Stimulated activated CD4-positive, alpha-beta T cell treated with anti-CD3 and anti-CD28 coated beads, Interleukin-15, amount 100 ng/mL, for 1 hour (primary cell): ENCODE measurements around the gene GNPDA1.

ENCODE experiments used
- DNase-seq, 2 donors: peaks; one replicate each; pipeline ENCODE4 v3.0.0-alpha.2; 2020; ENCODE audit warnings: low read depth in 1 of 2, low spot score in 1 of 2

Gene GNPDA1

DNA sequence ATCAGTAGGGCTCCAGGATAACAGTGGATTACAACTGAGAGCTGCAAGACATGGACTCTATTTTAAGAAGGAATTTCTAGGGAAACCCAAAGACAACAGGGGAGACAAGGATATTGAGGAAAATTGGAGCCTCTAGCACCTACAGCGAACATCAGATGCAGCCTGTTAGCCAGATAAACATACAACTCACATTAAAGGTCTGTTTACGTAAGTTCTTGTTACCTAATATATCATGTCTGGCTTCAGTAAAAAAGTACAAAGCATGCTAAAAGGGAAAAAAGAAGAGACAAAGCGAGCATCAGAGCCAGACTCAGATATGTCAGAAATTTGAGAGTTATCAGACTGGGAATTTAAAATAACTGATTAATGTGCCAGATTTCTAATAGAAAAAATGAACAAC is 17.2 kb downstream of the GNPDA1 start:
- DNase-seq = no peak

DNA sequence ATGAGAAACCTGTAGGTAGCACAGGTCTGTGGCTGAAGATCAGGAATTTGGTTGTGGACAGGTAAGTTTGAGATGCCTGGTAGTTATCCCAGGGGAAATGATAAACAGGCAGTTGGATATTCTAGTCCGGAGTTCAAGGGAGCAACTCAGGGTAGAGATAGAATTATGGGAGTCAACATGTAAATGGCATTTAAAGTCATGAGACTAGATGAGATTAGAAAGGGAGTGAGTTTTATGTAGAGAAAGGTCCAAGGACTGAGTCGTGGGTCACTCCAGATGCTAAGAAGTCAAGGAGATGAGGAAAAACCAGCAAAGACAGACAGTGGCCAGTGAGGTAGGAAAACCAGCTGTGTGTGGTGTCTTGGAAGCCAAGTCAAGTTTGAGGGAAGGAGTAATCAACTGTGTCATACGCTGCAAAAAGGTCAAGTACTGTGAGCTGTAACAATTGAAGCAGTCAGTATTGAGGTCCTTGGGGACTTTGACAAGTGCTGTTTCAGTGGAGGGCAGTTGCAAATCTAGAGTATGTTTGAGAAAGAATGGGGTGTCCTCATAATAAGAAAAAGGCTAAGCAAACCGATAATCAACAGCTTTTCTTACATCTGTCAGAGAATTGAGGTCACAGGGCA is 18.2 kb downstream of the GNPDA1 start:
- no peak for DNase-seq

DNA sequence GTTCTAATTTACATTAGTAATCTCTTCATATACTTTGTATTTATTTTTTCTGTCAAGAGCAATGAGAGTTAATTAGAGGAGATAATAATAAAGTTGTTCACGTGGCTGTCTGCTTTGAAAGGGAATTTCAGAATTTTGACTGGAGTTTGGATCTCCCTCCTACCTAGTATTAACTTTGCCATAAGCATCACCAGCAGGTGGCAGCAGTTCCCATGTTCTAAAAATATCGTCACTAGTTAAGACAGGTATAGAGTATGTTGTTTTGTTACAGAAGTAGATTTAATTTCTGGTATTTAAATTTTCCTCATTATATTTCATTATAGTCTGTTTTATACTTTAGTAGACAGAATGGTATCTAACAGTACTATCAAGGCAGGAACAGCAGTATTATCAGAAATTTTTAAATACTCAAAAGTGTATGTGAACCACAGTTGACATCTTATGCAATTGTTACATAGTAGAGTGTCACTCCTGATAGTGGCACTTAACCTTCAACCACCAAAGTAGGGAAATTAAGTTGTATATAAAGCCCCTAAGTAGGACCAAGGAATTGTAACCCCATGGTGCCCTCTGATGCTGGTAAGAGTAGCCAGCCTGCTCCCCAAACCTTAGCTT is 20.4 kb downstream of the GNPDA1 start:
- peak; percentile 55 to 63 for DNase-seq

DNA sequence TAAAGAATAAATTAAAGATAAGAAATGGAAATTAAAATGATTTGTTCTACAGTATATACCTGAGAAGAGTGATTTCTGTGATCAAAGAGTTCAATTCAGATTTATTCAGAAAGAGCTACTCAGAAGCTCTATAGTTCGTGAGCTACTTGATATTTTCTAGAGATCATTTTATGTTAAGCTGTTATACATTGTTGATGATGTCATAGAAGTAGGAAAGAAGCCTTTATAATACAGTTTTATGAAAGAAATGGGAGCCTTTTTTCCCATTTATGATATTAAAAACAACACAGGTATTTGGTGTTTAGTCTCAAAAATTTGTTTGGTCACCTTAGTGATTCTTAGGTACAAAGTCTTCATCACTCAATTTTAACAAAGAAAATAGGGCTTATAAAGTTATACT is 23.1 kb downstream of the GNPDA1 start:
- no peak for DNase-seq

DNA sequence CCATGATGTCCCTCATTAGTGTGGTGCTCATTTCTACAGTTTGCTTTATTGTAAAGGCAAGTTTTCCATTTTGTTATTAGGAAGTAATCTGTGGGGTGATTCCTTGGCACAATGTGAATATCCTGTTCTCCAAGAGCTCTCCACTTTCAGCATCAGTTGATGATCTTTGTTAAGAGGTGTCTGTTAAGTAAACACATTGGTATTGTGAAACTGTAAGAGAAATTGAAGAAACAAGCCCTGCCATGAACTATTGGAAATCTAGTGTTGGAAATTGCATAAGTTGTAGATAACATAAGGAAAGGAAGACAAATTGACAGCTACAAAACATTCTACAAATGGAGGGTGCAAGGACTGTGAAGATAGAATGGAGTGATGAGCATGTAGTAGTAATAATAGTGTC is 26.8 kb downstream of the GNPDA1 start:
- no peak for DNase-seq

DNA sequence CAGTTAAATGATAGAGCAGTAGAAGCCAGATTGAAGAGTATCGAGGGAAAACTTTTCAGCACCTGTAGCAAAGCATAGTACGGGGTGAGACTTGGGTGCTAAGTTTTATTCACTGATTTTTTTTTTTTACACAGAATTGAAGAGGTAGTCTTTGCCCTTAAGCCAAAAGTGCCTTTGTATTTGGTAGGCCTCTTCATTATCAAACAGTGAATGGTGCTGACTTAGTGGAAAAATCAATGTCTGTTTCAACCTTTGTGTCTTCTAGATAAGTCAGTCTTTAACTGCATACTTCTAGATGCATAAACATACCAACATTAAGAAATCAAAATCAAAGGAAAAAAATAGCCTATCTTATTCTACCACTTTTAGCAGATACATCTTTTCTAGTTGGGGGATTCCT is 30.2 kb downstream of the GNPDA1 start:
- no peak for DNase-seq

DNA sequence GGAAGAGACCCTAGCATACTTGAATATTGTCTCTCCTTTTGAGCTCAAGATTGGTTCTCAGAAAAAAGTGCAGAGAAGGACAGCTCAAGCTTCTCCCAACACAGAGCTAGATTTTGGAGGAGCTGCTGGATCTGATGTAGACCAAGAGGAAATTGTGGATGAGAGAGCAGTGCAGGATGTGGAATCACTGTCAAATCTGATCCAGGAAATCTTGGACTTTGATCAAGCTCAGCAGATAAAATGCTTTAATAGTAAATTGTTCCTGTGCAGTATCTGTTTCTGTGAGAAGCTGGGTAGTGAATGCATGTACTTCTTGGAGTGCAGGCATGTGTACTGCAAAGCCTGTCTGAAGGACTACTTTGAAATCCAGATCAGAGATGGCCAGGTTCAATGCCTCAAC is 34.4 kb downstream of the GNPDA1 start:
- no peak for DNase-seq

DNA sequence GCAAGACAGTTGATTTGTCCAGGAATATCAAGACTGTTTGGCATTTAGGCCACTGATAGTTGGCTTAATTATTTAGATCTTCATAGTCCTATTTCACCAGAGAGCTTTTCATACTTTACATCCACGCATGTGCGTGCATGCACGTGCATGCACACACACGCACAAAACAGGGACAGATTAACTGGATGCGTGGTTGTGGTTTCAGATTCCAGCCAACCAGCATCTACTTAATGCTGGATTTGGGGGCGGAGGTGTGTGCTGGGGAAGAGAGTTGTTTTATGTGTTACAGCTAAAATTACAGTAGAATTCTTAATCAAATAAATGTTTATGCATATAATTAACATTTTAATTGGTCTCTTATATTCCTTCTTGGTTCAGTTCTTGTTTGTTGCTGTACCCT is 36.7 kb downstream of the GNPDA1 start:
- no peak for DNase-seq

DNA sequence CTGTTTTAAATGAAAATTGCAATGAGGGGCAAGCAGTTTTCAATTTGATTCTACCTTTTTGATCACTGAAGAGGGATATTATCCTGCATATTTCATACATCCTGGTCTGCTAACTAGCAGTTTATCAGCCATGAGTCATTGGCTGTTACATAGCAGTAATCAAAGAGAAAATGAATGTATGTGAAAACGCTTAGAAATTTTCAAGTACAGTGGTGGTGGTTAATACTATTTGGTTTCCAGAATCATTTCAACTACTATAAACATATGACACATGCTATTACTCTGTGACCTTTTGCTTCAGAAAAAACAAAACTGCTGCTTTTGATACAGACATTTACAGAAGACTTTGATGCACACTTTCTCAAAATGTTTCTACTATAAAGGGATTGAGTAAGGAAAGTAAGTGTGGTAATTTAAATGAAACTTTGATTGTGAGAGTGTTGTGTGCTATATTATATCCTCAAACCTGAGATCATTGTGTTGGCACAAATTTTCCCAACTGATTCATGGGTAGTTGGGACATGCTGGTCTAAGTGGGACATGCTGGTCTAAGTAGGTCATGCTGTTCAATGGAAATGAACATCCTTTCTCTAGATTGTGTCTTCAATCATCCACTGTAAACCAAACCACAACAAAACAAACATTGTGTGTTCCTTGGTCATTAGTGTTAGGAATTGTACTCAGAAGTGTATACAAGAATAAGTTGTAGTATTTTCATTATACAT is 38.8 kb downstream of the GNPDA1 start:
- DNase-seq = no peak

DNA sequence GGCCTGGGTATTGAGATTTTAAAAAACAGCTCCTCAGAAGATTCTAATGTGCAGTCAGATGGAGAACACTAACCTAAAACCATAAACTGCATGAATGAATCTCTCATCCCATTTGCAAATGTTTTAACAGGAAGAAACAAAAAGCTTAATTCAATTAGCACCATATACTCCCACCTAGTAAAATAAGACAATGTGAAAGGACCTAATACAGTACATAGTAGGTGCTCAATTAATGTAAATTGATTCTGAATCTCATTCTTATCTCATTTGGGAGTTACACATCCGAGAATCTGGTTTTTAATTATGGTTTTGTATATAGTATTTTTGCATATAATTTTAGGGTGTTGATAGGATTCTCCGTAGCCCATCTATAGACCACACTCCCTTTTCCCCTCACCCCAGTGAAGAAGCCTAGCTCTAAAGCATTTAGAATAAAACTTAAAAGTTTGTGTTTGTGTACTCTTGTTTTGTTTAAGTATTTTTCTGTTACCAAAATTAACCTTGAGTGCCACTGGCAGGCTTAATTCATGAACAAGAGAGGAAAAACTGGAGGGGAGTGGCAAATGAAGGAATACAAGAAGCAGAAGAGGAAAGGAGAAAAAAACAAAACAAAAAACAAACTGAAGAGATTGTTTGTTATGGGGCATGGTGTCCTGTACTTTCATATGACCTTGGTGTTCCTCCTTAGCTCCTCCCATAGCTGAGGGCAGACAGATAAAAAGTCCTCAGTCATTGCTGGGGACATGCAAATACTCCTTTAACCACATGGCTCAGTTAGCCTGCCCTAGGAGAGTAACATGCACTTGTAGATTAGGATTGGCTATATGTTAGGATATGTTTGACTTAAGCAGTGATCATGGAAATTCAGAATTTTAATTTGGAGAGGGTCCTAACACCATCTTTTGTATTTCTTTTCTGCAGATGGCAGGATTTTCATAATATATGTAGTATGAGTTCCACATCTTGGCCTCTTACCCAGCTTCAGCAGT is 42.8 kb downstream of the GNPDA1 start:
- DNase-seq = no peak

DNA sequence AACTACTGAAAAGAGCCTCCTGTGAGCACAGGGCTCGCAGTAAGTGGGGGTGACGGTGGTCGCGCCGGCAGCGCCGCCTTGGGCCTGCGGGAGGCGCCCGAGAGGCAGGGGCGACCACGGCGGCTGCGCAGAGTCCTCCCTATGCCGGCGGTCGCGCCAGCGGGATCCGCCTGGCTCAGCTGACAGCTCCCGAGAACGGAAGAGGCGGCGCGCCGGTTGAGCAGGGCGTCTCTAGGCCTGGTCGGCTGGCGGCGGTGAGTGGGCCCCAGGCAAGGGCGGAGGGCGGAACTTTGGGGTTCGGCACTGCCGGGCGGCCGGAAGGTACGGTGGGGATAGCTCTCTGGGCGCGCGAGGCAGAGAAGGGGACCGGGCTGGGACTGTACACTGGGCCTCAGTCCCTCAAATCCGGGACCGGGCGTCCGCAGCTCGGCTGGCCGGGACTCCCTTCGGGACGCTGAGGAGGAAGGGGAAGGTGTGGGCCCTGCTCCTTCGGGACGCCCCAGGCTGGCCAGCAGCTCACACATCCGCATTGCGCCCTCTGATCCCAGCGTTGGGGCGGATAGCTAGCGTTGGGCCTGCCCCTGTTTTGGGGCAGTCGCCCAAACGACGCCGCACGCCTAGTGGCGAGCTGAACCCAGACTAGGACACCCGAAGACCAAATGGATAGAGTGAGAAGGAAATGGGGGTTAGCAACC is 43.8 kb downstream of the GNPDA1 start, which contains the start of gene RNF14:
TSS of gene RNF14 (plus strand) at position 192 of the 695 bp plus-strand sequence. CDS start 4,484 bp downstream, outside the sequence.
- DNase-seq = peak; percentile 83 to 87

DNA sequence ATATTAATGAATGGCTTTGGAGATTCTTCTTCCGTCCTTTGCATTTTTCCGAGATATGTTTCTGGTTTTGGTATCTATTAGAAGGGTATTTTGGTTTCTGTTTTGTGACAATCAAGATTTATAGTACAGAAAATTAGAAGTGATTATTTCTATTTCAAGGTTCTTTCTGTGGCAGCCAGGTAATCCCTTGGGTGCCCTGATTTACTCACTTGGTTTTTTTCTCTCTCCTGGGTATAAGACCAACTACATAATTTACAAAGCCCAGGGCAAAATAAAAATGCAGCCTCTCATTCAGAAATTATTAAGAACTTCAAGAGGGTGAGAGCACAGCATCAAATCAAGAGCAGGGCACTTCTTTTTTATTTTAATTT is 45.9 kb downstream of the GNPDA1 start:
- no peak for DNase-seq

DNA sequence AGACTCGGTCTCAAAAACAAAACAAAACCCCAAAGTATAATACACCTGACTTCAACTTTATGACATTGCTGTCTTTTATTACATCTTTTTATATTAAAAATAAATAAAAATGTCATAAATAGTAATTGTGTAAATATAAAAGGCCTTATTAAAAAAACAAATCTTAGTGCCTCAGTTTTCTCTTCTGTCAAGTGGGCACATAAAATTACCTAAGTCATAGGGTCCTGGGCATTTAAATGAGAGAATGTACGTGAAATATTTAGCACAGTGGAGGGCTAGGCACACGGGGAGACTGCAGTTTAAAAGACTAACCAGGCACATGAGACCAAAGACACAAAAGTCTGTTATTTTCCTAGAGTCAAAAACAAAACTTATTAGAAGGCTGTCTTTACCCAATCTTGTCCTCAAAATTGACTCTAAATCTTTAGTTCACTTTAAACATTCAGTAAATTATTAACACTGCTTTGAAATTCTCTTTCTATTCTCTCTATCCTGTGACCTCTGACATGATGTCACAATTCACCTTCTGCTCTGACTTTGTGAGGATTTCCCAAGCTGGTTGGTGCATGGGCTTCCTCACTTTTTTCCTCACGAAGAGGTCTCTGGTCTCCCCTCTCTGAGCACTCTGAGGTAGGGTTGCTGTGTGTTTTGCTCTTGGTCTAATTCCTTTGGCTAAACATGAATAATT is 46.4 kb downstream of the GNPDA1 start:
- no peak for DNase-seq

DNA sequence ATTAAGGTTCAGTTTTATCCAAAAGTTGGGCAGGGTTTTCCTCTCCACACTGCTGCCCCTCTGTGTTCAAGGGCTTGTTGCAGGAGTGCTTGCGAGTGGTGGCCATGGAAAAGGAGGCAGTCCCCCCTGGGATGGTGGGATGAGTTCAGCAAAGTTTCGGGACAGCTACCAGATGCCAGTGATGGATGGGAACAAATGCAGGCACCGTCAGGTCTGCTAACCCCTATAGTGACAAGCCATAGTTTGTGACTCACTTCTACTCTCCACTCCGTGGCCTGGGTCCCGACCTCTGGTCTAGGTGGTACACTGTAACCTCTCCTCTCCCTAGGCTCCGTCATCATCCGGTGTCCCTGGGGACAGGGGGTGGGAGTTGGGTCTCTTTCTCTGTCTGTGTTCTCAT is 47.8 kb downstream of the GNPDA1 start:
- no peak for DNase-seq

DNA sequence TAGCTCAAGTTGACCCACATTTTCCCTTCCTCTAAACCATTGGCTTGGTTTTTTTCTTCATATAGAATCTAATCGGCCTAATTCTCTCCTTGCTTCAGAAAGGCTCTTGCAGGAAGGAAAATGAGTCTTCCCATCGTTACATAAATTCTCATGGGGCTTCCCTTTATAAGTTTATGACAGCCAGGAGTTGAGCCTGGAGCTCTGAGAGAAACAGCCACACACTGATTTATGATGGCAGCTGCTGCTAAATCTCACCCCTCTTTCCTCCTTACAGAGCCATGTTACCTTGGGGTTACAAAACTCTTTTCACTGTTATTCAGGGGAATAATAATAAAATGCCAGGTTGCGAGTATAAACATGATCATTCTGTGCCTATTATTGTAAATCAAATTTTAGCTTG is 49.1 kb downstream of the GNPDA1 start:
- DNase-seq = no peak

DNA sequence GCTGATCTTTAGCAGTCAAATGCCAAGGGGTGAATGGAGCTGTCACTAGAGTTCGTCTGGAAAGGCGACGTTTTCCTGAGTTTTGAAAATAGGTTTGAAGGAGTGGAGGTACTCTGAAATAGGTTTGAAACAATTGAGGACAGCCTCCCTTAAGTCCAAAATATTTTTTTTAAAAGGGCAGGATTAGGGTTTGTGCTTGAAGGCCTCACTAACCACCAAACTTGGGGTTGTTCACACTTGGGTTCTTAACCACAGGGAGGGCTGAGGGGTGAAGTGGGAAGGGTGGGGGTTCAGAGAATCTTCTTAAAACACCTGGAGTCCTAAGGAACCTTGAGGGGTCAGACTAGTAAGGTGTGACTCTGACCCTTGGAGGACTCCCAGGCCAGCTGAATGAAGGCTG is 51.4 kb downstream of the GNPDA1 start:
- DNase-seq = no peak

DNA sequence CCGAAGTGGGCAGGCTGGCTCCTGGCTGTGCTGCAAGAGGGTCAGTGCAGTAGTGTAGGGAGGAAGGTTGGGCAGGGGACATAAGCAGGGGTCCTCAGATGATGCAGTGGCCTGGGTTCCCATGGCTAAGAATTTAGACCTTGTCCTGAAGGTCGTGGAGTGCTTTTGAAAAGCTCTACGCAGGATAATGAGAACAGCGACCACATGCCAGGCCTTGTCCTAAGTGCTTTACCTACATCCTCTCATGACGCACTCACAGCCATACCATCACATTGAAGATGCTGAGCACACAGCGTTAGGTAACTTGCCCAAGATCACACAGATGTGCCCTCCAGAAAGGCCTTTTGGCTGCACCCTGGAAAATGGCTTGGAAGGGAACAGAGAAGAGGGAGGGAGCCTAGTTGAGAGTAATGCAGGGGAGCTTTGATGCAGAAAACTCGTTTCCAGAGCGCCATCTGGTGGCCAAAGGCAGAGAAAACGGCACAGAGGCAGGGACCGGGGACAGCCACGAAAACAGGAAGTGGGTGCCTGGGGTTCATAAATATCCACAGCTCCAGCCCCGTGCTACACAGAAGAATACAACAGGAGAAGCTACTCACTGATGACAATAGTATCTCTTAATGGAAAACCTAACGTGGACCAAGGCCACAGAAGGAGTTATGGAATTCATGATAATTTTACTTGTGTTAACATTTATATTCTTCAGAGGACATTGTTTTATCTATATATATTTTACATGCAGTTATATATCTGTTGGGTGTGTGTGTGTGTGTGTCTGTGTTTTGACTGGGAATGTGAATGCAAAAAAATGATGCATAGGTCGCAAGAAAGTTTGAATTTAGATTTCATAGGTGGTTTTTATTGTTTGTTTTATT is 52.1 kb downstream of the GNPDA1 start:
- DNase-seq = peak; percentile 75 to 76

DNA sequence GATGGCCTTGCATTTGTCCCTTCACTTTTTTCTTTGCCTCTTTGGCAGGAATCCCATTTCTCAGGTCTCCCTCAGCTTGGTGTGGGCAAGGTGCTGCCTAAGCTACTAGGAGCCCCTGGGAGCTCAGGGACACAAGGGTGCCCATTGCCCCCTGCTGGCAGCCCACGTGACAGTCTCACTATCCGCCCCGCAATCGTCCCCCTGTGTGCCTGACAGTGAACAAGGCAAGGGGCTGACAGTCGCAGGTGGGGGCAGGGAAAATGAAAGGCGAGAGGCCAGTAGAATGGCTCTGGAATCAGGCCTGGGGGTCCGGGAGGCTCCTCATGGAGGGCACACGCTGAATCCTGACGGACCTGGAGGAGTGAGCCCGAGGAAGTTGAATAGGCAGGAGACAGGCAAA is 52.8 kb downstream of the GNPDA1 start:
- no peak for DNase-seq

DNA sequence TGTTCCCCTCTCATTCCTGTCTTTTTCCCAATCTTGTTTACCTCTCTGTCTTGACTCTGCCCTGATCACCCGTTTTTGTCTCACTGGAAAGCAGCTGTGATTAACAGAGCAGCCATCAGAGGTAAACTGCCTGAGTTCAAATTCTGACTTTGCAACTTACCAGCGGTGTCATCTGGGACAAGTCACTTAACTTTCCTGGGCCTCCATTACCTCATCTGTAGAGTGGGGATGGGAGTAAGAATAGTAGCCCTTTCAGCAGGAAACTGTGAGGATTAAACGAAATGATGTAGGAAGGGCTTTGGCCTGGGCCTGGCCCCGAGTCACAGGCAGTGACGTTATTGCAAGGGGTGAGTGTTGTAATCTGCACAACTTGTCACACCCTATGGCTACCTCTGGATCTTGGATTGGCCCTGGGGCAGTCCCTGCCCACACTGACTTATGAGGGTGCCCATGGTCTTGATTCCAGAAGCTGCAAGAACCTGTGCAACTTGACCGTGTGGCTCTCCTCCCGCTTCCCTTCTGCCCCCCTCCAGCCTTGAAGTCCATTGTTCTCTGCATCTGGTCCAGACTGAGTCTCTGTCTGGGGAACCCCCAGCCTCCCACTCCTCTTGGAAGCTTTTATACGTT is 54.2 kb downstream of the GNPDA1 start:
- no peak for DNase-seq
